Measurements from ENCODE around the gene ZBTB20. TPM values are rescaled to one million over a fixed set of nuclear protein-coding genes. Genes with fewer than 3 reads are reported as not detected.

The ZBTB20 gene
- total RNA-seq, 1 donor from 2014 or later, result 66.4 TPM

DNA sequence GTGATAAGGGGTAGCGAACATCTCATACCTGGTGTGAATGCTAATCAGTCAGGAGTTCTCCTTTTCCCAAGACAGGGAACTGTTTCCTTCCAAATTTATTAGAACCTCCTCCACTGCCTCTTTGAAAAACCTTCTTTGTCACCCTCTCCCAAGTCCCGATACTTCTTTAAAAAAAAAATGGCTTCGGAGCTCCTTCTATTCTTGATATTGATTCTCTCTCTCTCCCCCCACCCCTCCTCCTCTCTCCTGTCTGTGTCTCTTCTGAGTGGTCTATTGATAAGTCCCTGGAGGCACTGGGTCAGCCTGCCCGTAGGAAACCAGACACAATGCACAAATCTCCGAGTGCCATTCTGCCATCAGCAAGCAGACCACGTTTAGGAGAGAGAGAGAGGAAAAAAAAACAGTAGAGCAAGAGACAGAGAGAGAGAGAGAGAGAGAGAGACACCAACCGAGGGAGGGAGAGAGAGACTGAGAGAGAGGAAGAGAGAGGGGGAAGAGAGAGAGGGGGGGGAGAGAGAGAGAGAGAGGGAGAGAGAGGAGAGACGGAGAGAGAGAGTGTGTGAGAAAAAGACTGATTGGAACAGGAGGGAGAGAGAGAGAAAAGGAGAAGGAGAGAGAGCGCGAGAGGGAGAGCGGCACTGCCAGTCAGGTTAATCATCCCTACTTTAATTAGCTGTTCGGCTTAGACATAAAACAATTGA, 692.4 kb downstream of the ZBTB20 start:
- intact Hi-C loops (cut with DNase I), result no loop called here
- ATAC-seq (peak; percentile 15 to 41), DNase-seq (no peak)
- no peaks in the 10 kb centered on the region for H3K27me3 ChIP-seq (ENCODE audit: low read depth)
- H3K4me1 ChIP-seq, result peaks cover 41% of the 10 kb centered on the region
- peak overlapping the region; percentile 31 for H3K27ac ChIP-seq
- TF ChIP-seq, protein P1, sequence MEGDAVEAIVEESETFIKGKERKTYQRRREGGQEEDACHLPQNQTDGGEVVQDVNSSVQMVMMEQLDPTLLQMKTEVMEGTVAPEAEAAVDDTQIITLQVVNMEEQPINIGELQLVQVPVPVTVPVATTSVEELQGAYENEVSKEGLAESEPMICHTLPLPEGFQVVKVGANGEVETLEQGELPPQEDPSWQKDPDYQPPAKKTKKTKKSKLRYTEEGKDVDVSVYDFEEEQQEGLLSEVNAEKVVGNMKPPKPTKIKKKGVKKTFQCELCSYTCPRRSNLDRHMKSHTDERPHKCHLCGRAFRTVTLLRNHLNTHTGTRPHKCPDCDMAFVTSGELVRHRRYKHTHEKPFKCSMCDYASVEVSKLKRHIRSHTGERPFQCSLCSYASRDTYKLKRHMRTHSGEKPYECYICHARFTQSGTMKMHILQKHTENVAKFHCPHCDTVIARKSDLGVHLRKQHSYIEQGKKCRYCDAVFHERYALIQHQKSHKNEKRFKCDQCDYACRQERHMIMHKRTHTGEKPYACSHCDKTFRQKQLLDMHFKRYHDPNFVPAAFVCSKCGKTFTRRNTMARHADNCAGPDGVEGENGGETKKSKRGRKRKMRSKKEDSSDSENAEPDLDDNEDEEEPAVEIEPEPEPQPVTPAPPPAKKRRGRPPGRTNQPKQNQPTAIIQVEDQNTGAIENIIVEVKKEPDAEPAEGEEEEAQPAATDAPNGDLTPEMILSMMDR (IDR thresholded peaks at IDR 0.05), result no peak
- no peaks in the 10 kb centered on the region for H3K36me3 ChIP-seq
- peak overlapping the region; percentile 46 for H3K4me3 ChIP-seq
- no peaks in the 10 kb centered on the region for H3K9me3 ChIP-seq

DNA sequence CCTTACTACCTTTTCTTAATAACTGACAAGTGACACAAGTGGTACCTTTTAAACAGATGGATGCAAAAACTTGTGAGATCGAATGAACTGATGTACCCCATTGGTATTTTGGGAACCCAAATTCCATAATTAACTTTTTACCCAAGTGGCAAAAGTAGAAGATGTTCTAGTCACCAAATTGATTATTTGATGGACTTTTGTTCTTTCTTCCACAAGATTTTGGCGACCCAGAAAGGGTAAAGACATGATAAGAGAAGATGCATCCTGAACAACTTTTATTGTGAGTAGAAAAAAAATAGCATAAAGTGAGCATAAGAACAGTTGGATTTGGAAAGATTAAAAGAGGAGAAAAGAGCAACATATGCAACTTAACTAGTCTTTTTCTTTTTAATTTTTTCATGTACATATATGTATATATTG, 693.7 kb downstream of the ZBTB20 start:
- intact Hi-C loops (cut with DNase I), result no loop called here
- TF ChIP-seq, protein P1 (IDR thresholded peaks at IDR 0.05), result no peak
- peaks cover 35% of the 10 kb centered on the region for H3K4me1 ChIP-seq
- H3K4me3 ChIP-seq, result no peak overlapping the region
- no peak overlapping the region for H3K27ac ChIP-seq
- H3K36me3 ChIP-seq, result no peaks in the 10 kb centered on the region
- no peaks in the 10 kb centered on the region for H3K27me3 ChIP-seq (ENCODE audit: low read depth)
- DNase-seq (no peak), ATAC-seq (no peak)
- H3K9me3 ChIP-seq, result no peaks in the 10 kb centered on the region

DNA sequence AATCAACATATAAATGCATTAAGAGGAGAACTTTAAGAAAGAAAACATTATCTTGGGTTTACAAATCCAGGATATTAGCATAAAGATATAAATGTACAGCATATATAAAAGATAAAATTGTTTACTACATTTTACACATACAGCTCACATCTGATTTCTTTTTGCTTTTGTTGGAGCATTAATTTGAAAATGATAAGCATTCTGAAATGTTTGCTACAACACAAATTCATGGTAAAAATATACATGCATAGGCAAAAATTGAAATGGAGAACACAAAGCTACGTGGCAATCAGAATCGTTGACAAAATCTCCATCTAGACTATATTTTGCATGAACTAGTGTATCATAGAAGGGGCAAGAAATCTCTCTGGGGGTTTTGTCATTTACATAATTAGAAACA, 694.2 kb downstream of the ZBTB20 start:
- no peak for DNase-seq
- TF ChIP-seq, protein P1 (IDR thresholded peaks at IDR 0.05), result no peak
- H3K4me3 ChIP-seq, result no peak overlapping the region
- intact Hi-C loops (cut with DNase I), result no loop called here
- H3K9me3 ChIP-seq, result no peaks in the 10 kb centered on the region
- H3K4me1 ChIP-seq, result peaks cover 35% of the 10 kb centered on the region
- H3K36me3 ChIP-seq, result no peaks in the 10 kb centered on the region
- no peak for ATAC-seq
- no peaks in the 10 kb centered on the region for H3K27me3 ChIP-seq (ENCODE audit: low read depth)
- H3K27ac ChIP-seq, result peak overlapping the region; percentile 77

DNA sequence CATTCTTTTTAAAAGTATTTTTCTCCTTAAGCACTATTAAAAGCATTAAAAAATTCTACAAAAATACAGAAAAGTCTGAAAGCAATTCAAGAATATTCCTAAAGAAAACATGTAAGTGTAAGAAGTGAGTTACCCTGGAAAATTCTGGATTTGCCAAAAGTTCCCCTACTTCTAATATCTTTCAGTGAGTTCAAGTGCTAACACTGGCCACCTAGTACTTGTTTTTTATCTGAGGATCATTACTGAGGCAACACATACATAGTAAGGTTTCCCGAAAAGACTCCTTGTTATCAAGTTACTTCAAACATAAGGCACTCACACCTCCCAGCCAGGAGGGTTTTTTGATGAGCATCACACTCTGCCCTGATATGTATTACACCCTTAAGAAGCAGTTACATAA, 694.8 kb downstream of the ZBTB20 start:
- DNase-seq, result no peak
- Histone ChIP-seq H3K4me1 (peaks cover 42% of the 10 kb centered on the region), H3K4me3 (no peak overlapping the region), H3K36me3 (no peaks in the 10 kb centered on the region), H3K27ac (peak overlapping the region; percentile 77), H3K9me3 (no peaks in the 10 kb centered on the region), H3K27me3 (ENCODE audit: low read depth) (no peaks in the 10 kb centered on the region)
- intact Hi-C loops (cut with DNase I), result no loop called here
- peak; percentile 58 to 83 for ATAC-seq
- TF ChIP-seq, protein P1 (IDR thresholded peaks at IDR 0.05), result no peak

DNA sequence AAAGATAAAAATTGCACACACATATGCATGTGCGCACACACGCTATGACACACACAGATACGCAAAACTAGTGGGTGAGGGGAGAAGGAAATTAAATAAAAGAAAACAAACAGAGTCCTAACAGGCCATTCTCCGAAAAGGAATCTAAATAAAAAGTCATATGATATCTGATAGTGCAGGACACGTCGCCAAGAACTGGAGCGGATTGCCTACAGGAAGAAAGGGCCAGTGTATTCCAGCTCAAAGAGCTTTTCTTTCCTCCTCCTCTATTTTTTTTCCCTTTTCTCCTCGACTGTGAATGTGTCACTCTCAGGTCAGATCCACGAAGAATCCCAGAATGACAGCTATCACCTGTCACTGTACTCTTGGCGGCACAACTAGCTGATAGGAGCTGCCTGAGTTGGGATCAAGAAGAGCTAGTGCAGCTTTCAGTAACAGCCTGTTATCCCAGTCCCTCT, 695.5 kb downstream of the ZBTB20 start:
- TF ChIP-seq, protein P1 (IDR thresholded peaks at IDR 0.05), result no peak
- H3K4me3 ChIP-seq, result peak overlapping the region; percentile 22
- H3K27me3 ChIP-seq (ENCODE audit: low read depth), result no peaks in the 10 kb centered on the region
- no peaks in the 10 kb centered on the region for H3K36me3 ChIP-seq
- H3K4me1 ChIP-seq, result peaks cover 48% of the 10 kb centered on the region
- intact Hi-C loops (cut with DNase I), result no loop called here
- peak overlapping the region; percentile 77 for H3K27ac ChIP-seq
- no peaks in the 10 kb centered on the region for H3K9me3 ChIP-seq
- ATAC-seq (peak; percentile 12 to 73), DNase-seq (no peak)
